OCI-LY1 (cell line): ENCODE results near the gene IRF8.

ENCODE experiments used
- EZH2 ChIP-seq: fragments of 200-600 bp; sonication (generic), shearing (Covaris generic); IDR thresholded peaks from 2 replicates; pipeline ENCODE4 v1.8.0; 2017; ENCODE audit warnings: borderline replicate concordance, mixed run types, mild to moderate bottlenecking, antibody characterized with exemption, low read length, moderate library complexity, mixed read lengths
- TF ChIP-seq, protein P1 (sequence below): fragments of 200-600 bp; sonication (generic), shearing (Covaris generic); IDR thresholded peaks from 2 replicates; pipeline ENCODE4 v1.5.1; 2017; ENCODE audit warnings: mild to moderate bottlenecking, antibody characterized with exemption, low read length, moderate library complexity, mixed read lengths

DNA sequence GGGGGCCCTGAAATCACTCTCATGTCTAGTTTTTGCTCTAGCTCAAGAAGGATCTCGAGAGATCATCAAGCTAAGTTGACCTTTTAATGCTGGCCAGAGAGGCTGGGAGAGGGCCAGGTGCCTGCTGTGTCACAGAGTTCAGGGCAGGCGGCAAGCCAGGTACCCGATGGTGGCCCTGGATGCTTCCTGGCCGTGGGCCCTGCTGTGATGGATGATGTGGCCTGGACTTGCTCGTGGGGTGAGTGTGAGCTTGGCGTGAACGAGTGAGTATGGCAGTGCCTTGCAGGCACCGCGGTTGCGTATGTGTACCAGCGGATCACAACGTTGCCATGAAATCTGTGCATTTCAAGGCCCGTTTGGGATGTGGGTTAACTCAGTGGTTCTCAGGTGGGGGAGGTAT is 7.4 kb downstream of the IRF8 start:
- TF ChIP-seq, protein P1, sequence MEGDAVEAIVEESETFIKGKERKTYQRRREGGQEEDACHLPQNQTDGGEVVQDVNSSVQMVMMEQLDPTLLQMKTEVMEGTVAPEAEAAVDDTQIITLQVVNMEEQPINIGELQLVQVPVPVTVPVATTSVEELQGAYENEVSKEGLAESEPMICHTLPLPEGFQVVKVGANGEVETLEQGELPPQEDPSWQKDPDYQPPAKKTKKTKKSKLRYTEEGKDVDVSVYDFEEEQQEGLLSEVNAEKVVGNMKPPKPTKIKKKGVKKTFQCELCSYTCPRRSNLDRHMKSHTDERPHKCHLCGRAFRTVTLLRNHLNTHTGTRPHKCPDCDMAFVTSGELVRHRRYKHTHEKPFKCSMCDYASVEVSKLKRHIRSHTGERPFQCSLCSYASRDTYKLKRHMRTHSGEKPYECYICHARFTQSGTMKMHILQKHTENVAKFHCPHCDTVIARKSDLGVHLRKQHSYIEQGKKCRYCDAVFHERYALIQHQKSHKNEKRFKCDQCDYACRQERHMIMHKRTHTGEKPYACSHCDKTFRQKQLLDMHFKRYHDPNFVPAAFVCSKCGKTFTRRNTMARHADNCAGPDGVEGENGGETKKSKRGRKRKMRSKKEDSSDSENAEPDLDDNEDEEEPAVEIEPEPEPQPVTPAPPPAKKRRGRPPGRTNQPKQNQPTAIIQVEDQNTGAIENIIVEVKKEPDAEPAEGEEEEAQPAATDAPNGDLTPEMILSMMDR, result no peak
- TF ChIP-seq EZH2, result no peak
